H1 (cell line): Measurements from ENCODE around the gene KCNJ10. TPM values are rescaled to one million over a fixed set of nuclear protein-coding genes. Genes with fewer than 3 reads are reported as not detected.

ENCODE experiments used
- KDM5A ChIP-seq: fragments of 200-600 bp; IDR thresholded peaks from 2 replicates; pipeline ENCODE4 v1.7.1; 2012; ENCODE audit warnings: mild to moderate bottlenecking, low read length, inconsistent platforms, mixed read lengths
- PHF8 ChIP-seq: fragments of 200-600 bp; sonication (generic); conservative IDR thresholded peaks from 2 replicates; pipeline ENCODE4 v1.7.1; 2012; ENCODE audit warnings: low read depth, mild to moderate bottlenecking, inconsistent platforms, low read length, moderate library complexity
- SAP30 ChIP-seq: fragments of 300-600 bp; sonication (generic); IDR thresholded peaks from 2 replicates; pipeline ENCODE4 v1.7.1; 2012; ENCODE audit warnings: low read length, moderate library complexity, mild to moderate bottlenecking, inconsistent platforms; ENCODE audit not compliant: insufficient read depth, insufficient replicate concordance
- polyA plus RNA-seq, 7 experiments: library from polyadenylated mRNA; depleted of rRNA in 3 of 7; stranded (reverse) in 5 of 7; unstranded in 2 of 7; fragments of >200 nt in 5 of 7; fragments of 200-250 nt in 2 of 7; gene quantifications; 1 replicate in 5 of 7; 2 replicates in 1 of 7; 4 replicates in 1 of 7; pipeline versions ENCODE4 v1.2.1 to v1.2.3, GENCODE V29; 2011 to 2013; ENCODE audit warnings: missing spikeins in 2 of 7, mixed read lengths in 2 of 7
- total RNA-seq: library from RNA; stranded (reverse); fragmentation: NEBNext Ultra II Directional; extraction: Animal tissue kit (Norgen Biotek cat#: 25700); gene quantifications from 2 replicates; pipeline ENCODE4 v1.2.1, GENCODE V29; 2021

KCNJ10 gene
- total and polyA plus RNA-seq, 2 of the 8 experiments (the other 6 are each of a cell fraction or from before 2014, with no cell fraction given): 1.7 to 2.4 TPM

DNA sequence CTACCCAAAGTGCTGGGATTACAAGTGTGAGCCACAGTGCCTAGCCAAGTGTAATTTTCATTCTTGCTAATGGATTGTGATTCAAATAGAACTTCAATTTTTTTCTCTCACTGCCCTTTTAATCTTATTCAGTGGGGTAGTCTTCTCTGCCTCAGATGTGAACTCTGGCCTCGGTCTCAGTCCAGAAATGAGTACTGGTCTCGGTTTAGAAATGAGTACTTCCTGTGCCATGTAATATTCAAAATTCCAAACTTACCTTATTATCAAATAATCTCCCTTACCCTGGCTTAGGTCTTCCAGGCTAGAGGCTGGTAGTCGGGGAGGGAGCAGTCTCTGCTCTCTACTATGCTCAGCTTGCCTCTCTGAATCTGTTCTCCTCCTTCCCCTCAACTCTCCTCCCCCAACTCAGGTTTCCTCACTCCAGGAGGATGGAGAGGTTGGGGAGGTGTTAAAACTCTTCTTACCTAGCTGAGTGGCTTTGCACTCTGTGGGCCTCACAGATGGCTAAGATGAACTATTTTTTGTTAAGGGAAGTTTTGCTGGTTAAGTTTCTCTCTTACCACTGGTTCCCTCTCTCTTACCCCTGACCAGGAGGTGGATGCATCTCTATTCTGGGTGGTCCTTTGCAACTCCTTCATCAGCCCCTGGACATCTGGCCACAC, 111.1 kb downstream of the KCNJ10 start (continued):
- no peak for TF ChIP-seq PHF8
- no peak for TF ChIP-seq KDM5A
- TF ChIP-seq SAP30: no peak
- TF ChIP-seq, all 59 proteins: peak for 0
